ENCODE results near the gene GABPB2. TPM values are rescaled to one million over a fixed set of nuclear protein-coding genes. Genes with fewer than 3 reads are reported as not detected.

GABPB2 gene
- total RNA-seq, 1 experiment from 2014 or later, result 8.1 TPM

- no peaks in the 10 kb centered on the region; the same call in 1 of the 2 replicates for H3K36me3 ChIP-seq (ENCODE audit: control insufficient read depth, insufficient read depth, low read length)
- H3K27me3 ChIP-seq (ENCODE audit: control insufficient read depth, insufficient read depth, low read length), result no peaks in the 10 kb centered on the region
- no peak for DNase-seq (ENCODE audit: low read depth, low spot score)
- no peak overlapping the region for H3K4me3 ChIP-seq (ENCODE audit: low read depth in 2 of 2, low read length in 2 of 2)
- no peaks in the 10 kb centered on the region for H3K9me3 ChIP-seq (ENCODE audit: control insufficient read depth, insufficient read depth, low read depth, low read length)
- H3K4me1 ChIP-seq (ENCODE audit: control insufficient read depth, insufficient read depth, low read length), result no peaks in the 10 kb centered on the region
- in situ Hi-C loops (cut with HindIII; ENCODE audit: low pct_unique_long_range_greater_than_20kb, low sequenced_read_pairs) (no loop called here), intact Hi-C loops (cut with micrococcal nuclease; ENCODE audit: unreplicated experiment) (no loop called here)
- ChIA-PET POLR2A (no interaction called here), CTCF (no interaction called here)
- no TSS peak for BruUV-seq (replicated peaks)
- TF ChIP-seq POLR2AphosphoS5 (IDR thresholded peaks at IDR 0.05; ENCODE audit: low read depth, low read length) (no peak), TCF7L2 (IDR thresholded peaks at IDR 0.05; ENCODE audit: low read depth, low read length) (no peak), CTCF (IDR thresholded peaks at IDR 0.05) (no peak), REST (IDR thresholded peaks at IDR 0.05; ENCODE audit: insufficient read depth in 1 of 2, low read depth in 2 of 2, low read length in 1 of 2) (no peak), SIN3A (IDR thresholded peaks at IDR 0.05; ENCODE audit: borderline replicate concordance, insufficient read depth, low read depth, low read length) (no peak)
- no peak for ATAC-seq
- no peak overlapping the region for H3K27ac ChIP-seq (ENCODE audit: low read length)
Observed at GRCh38 chr1:151158751-151159251, 88.2 kb downstream of the GABPB2 start.

GRCh38 chr1:151159373-151159772, 88.8 kb downstream of the GABPB2 start:
- intact Hi-C loops (cut with micrococcal nuclease; ENCODE audit: unreplicated experiment), result no loop called here
- Histone ChIP-seq H3K36me3 (ENCODE audit: control insufficient read depth, insufficient read depth, low read length) (no peaks in the 10 kb centered on the region; the same call in 1 of the 2 replicates), H3K4me1 (ENCODE audit: control insufficient read depth, insufficient read depth, low read length) (peaks cover 2% of the 10 kb centered on the region), H3K27ac (ENCODE audit: low read length) (no peak overlapping the region), H3K4me3 (ENCODE audit: low read depth in 2 of 2, low read length in 2 of 2) (no peak overlapping the region), H3K9me3 (ENCODE audit: control insufficient read depth, insufficient read depth, low read depth, low read length) (no peaks in the 10 kb centered on the region), H3K27me3 (ENCODE audit: control insufficient read depth, insufficient read depth, low read length) (no peaks in the 10 kb centered on the region)
- in situ Hi-C loops (cut with HindIII; ENCODE audit: low pct_unique_long_range_greater_than_20kb, low sequenced_read_pairs), result no loop called here
- ChIA-PET CTCF (interaction anchor here (0.6 kb wide), 1 partner anchor 64 kb away, joined by 5 read pairs; no protein-coding TSS in a partner anchor), POLR2A (no interaction called here)
- ATAC-seq (no peak), DNase-seq (ENCODE audit: low read depth, low spot score) (no peak)
- TF ChIP-seq TCF7L2 (IDR thresholded peaks at IDR 0.05; ENCODE audit: low read depth, low read length) (no peak), POLR2AphosphoS5 (IDR thresholded peaks at IDR 0.05; ENCODE audit: low read depth, low read length) (no peak), CTCF (IDR thresholded peaks at IDR 0.05) (no peak), SIN3A (IDR thresholded peaks at IDR 0.05; ENCODE audit: borderline replicate concordance, insufficient read depth, low read depth, low read length) (no peak), REST (IDR thresholded peaks at IDR 0.05; ENCODE audit: insufficient read depth in 1 of 2, low read depth in 2 of 2, low read length in 1 of 2) (no peak)
- no TSS peak for BruUV-seq (replicated peaks)

Measured in Panc1 (cell line).